Measurements from ENCODE around the gene RPH3AL.

RPH3AL gene

GRCh38 chr17:298791-299450 is 53.7 kb downstream of the RPH3AL start:
- no peak for DNase-seq

DNA sequence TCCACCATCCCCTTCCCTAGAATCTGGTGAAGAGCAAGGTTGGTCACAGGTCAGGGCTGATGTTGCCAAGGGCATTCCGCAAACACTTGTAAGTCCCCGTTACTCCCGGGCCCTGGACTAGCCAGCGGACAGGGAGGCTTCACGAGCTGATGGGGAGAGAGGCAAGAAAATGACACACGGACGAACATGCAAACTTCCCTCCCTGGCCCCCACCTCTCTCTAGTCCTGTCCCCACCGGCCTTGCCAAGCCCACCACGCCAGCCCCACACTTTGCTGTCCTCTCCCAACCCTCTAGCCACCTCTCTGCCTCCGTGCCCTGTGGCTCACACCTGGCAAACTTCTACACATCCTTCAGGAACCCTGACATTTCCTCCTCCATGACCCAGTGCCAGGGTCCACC is 54.8 kb downstream of the RPH3AL start:
- no peak for DNase-seq

- DNase-seq = no peak
These were observed 55.5 kb downstream of the RPH3AL start for GRCh38 chr17:296906-297690.

- no peak for DNase-seq
These were observed 56.2 kb downstream of the RPH3AL start for GRCh38 chr17:296379-296778.

DNA sequence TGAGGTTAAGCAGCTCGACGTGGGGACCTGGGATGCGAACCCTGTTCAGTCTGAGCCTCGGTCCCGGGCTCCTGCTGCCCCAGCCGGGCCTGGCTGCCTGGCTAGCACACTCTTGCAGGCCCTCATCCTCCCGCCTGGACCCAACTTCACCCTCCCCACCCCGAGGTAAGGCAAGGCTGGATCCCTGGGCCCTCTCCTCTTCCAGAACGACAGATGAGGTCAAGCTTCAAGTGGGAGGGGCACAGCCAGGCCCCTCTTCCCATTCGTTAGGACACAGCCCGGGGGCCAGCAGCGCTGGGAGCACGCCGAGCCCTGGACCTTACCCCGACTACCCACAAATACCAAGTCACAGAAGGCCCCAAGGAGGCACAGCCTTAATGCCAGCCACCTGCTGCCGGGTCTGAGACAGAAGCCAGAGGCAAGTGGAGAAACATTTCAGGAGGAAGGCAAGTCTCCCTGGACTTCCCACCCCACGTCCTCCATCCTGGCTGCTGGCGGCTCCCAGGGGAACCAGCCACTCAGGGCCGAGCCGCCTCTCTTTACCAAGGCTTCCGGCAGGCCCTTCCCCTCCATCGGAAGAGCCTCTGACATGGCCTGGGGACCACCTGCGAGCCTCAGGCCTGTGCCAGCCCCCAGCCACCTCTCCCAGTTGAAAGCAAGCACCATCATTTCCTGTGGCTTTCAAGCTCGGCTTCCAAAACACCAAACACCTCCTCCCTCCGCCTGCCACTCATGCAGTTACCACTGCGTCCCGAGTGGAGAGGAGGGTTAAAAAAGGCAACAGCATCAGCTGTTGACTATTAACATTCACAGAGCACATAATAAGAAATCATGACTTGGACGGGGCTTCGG is 59.9 kb downstream of the RPH3AL start:
- no peak for DNase-seq

DNA sequence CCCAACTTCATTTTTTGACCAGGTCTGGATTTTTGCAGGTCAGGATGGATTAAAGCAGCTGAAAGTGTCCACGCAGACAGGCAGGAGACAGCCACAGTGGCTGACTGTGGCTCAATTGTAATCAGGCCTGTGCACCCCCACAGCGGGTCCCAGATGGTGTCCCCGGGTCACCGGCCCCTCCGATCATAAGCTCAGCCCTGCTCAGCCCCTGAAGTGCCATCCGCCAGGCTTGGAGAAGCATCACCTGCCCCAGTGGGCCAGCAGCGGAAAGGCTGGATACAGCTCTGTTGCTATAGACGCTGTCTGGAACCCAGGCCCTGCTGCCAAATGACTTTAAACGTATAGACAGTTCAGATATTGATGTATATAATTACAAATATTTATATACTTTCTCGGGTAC is 60.6 kb downstream of the RPH3AL start:
- DNase-seq = no peak

DNA sequence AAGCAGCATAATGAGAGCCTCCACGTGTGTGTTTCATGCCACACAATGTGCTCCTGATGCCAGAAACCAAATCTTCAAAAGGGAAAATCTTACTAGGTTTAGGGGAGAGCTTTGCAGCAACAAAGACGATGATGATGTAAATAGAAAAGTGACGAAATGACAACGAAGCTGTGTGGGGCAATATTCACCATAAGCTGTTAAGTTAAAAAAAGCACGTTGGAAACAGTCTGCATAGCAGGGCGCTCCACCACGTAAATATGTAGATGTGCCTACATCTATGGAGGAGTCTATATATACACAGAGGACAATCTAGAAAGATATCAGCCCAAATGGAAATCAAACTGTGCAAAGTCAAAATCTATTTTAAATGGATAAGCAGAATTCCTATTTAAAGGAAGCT is 61.0 kb downstream of the RPH3AL start:
- no peak for DNase-seq

DNA sequence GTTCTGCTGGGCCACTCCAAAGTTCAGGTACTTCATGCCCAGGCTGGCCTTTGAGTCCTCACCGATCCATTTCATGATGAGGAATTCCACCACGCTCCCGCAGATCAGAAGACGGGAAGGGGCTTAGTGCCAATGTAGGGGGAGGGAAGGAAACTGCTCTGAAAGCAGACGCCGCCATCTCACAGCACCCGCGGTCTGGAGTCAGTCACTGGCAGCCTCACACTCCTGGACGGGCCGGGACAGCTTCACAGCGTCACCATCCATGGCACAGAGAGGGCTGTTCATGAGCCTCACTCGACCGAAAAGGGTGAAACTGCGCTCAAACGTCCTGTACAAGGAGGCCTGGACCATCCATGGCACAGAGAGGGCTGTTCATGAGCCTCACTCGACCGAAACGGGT is 62.0 kb downstream of the RPH3AL start:
- no peak for DNase-seq

DNA sequence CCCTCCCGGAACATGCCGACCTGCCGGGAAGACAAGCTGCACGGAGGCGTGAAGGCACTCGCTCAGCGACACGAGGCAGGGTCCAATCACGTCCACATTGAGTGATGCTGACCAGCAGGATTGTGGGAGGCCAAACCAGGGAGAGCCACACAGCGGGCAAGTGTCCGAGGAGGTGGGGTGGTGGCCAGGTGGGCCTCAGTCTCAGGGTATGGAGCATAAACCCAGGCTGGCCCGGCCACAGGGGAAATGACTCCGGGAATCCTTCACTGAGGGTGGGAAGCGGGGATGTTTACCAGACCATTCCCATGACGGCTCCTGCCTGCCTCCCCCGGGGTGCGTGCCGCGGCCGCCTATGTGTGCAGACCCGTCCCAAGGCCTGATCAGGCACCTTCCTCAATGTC is 62.5 kb downstream of the RPH3AL start:
- DNase-seq = no peak

DNA sequence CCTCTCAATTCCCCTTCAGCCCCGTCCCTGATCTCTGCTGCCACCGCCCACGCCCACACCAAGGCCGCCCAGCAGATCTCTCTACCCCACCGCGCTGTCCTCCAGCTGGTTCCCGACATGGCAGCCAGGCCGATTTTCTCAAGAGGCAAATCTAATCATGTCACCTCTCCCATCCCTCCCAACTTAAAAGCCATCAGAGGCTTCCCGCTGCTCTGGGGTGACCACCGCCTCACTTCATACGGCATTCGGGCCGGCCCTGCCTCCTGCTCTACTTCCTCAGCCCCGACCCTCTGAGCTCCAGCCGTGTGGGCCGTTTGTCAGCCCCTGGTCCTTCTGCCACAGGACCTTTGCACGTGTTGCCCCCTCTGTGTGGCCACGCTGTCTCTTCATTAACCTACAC is 63.2 kb downstream of the RPH3AL start:
- no peak for DNase-seq

DNA sequence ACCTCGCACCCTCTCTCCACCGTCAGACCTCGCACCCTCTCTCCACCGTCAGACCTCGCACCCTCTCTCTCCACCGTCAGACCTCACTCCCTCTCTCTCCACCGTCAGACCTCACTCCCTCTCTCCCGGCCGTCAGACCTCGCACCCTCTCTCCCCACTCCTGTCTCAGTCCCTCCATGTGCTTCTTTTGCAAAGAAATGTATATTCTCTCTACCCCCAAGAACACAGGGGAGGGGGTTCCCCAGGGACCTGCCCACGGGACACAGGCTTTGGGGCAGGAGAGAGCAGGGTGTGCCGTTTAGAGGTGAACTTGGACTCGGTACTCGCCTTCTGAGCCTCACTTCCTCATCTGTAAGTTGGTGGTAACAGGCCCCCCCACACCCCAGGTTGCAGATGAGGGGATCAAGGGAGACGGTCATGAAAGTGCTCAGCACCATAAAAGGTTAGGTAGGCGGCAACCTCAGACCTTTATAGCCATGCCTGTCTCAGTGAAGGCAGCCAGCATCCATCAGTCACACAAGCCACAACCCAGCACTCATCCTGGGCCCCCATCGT is 63.7 kb downstream of the RPH3AL start:
- no peak for DNase-seq

DNA sequence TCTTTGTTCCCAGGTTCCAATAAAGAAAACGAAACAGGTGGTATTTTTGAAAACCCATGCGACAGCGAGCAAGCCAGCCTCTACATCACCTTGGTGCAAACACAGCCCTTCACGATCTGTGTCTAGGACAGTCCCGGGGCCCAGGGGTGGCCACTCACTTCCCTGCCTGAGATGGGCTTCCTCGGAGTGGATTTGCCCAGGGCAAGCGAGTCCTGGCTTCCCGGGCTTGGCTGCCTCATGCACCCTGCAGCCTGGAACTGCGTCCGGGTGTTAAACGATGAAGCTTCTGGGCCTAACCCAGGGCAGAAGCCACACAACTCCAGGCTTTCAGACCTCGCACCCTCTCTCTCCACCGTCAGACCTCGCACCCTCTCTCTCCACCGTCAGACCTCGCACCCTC is 66.0 kb downstream of the RPH3AL start:
- no peak for DNase-seq

DNA sequence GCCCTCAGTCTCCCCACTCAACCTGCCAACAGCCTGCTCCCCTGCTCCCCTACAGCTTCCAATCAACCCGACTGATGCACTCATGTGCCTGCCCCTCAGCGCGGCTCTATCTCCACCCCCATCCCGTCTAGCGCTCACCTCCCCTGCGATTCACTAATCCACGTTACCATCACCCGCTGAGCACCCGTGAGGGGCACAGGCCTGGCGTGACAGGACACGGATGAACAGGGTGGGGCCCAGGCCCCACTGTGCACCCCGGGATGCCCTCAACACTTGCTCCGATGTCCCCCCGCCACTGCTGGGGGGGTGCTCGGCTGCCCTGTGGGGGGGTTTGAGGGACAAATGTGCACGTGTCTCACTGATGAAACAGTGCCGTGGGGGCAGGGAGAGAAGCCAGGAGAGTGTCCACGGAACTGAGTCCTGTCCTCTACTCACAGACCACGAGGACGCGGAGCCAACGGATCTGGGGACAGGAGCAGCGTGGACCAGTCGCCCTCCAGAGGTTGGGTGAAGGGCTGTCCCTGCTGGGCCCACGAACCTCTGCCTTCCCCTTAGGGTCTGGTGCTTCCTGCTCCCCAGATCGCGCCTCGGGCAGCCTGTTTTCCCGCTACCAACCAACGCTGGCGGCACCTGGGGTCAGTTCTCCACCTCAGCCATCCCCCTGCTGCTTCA is 66.7 kb downstream of the RPH3AL start:
- DNase-seq = no peak

DNA sequence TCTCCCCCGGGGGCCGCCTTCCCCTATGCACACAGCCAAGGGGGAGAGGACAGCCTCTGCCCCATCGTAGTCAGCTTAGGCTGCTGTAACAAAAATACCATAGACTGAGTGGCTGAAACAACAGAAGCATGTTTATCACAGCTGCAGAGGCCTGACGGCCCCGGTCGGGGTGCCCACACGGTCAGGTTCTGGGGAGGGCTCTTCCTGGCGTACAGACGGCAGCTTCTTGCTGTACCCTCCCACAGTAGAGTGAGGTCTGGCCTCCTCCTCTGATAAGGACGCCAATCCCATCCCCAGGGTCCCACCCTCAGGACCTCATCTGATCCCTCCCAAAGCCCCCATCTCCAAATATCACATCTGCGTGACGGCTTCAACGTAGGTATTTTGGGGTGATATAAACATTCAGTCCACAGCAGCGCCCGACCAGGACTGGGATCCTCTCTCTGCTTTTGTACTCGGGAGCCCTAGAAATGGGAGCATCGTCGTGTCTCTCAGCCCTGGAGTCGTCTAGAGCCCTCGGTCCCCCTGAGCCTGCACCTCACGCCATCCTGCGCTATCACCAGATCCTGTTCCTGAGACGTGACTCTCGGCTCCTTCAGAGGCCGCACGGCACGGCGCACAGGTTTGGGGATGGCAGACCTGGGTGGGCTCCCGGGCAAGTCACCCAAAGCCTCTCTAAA is 67.8 kb downstream of the RPH3AL start:
- DNase-seq = no peak

DNA sequence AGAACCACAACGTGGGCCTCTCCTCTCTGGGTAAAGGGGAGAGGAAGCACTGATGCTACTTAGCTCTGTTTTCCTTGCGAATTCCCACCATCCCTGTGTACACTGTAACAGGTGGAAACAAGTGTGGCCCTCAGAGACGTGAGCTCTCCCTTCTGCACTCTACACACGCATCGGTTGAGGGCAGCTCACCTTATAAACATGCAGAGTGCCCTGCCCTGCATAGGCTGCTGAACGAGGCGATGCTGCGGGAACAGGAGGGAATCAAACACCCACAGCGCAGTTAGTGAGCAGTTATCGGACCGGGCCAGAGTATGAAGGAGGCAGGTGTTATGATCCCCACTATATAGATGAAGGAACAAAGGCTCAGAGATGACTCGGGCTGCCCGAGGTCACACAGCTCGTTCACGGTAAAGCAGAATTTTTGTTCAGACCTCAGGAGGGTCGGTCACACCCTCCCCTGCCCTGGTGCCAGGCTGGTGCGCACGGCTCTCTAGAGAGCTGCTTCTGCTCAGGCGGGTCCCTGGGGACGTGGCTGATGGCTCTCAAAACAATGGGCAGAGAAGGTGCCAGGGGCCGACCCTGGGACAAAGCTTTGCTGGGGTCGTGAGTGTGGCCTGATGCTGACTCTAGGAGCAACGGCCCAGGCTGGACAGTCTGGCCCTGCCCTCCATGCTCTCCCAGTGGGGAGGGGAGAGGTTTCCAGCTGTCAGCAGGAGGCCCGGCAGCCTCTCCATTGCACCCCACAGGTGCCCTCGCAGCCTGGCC is 68.5 kb downstream of the RPH3AL start:
- DNase-seq = no peak

GRCh38 chr17:282912-283882 is 69.4 kb downstream of the RPH3AL start:
- DNase-seq = no peak

DNA sequence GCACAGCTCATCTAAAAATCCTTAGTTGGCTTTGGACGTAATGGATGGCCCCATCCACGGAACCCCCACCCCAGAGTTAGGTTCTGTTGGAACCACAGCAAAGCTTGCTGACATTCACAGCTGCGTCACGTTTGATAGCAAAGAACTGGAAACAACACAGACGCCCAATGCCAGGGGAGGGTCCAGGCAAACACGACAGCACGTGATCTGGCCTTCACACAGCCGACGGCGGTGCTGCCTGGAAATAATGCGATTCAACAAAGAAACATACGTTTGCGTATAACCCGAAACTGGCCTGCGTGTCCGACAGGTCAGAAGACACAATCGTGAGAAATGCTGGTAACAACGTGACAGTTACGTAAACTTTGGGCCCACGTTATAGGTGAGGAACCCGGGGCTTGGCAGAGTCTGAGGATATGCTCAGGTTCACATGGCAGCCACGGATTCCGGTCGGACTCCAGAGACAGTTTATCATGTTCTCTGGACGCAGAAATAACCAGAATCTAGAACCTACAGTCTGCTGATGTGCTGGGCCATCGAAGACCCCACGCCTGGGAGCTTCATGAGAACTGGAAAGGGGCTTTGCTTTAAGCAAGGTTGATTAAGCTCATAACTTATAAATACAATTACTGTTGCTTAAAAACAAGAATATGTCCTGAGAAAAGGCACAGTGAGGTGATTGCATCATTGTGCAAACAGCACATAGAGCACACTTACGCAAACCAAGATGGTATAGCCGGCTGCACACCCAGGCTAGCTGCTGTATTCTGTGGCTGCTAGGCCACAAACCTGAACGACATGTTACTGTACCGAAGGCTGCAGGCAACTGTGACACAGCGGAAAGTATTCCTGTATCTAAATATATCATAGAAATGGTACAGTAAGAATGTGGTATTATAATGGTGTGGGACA is 70.4 kb downstream of the RPH3AL start:
- DNase-seq = no peak

GRCh38 chr17:281365-281999 is 71.1 kb downstream of the RPH3AL start:
- no peak for DNase-seq

DNA sequence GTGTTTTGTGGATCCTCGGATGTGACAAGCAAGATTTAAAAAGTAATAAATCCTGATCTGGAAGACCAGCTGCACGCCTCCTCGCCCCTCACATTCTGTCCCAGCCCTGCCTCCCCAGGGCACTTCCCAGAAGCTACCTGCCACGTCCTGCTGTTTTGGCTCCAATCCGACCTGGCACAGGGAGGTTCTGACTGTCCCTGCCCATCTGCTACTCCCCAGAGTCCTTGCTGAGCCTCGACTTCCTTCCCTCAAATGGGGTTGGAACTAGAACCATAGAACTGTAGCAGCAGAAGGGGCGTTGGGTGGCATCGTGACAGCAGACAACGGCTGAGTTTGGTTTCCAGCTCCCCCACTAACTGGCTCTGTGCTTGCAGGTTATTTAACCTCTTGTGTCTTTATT is 71.7 kb downstream of the RPH3AL start:
- DNase-seq = no peak
